COLO668 (cell line): ENCODE results near the gene POLN.

ENCODE experiments used
- DNase-seq: peaks from one replicate; lab custom pipeline; 2025; ENCODE audit not compliant: unreplicated experiment; lab: John Stamatoyannopoulos, UW

Gene POLN

DNA sequence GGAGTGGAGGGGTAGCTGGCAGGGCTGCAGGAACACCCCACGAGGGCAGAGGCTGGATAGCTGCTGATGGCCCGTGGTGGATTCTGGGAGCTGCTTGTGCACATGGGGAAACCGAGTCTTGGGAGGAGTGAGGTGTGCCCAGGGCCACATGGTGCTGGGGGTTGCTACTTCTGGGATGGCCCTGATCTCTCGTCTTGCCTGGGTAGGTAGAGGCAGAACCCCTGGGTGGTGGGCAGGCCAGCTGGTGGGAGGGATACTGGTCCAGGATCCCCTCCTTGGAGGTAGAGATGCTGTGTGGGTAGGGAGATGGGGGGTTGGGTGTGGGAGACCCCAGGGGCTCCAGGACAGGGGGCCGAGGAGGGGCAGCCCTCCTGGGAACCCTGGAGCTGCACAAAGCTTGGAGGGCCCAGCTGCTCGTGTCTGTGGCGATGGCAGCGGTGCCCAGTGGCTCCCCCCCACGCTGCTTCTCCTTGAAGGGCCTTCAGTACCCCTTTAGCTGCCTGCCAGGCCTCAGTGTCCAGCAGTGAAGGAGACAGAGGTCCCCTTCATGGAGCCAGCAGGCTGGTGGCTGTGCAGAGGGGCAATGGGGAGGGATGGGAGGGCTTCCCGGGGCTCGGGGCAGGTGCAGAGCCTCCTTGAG, 179.6 kb downstream of the POLN start:
- no peak for DNase-seq

DNA sequence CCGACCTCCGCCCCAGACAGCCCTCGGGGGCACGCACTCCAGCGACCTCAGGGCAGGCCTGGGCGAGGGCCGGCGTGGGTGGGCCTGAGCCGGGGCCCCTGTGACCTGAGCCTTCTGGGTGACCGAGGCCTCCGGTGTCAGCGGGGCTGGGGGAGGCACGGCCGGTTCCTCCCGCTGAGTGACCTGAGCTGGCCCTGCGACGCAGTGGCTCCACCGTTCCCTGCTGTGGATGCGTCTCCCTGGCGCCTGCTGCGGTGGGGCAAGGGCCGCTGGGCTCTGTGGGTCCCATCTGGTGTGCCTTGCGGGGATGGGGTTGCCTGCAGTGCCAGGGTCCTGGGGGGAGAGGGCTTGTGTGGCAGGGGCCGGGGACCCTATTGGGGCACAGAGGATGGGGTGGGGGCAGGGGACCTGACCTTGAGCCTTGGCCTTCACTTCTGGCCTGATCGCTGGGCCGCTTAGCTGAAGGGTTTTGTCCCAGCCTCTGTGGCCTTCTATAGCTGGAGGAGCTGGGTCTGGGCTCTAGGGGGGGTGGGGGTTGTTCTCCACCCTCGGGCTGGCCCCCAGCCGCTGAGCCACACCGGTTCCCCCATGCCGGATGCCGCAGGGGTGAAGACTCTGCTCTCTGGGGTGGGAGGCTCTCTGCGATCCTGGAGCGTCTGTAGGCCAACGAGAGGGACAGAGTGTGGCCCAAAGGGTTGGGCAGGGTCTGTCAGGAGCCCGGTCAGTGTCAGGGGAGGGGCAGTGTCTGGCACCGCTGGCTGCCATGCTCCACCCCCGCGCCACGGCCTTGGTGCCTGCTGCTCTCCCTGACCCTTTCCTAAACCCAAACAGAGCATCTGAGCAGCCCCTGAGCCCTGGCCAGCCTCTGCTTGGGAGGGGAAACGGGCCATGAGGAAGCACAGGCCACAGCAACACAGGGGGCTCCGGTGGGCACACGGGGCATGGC, 180.5 kb downstream of the POLN start:
- no peak for DNase-seq

DNA sequence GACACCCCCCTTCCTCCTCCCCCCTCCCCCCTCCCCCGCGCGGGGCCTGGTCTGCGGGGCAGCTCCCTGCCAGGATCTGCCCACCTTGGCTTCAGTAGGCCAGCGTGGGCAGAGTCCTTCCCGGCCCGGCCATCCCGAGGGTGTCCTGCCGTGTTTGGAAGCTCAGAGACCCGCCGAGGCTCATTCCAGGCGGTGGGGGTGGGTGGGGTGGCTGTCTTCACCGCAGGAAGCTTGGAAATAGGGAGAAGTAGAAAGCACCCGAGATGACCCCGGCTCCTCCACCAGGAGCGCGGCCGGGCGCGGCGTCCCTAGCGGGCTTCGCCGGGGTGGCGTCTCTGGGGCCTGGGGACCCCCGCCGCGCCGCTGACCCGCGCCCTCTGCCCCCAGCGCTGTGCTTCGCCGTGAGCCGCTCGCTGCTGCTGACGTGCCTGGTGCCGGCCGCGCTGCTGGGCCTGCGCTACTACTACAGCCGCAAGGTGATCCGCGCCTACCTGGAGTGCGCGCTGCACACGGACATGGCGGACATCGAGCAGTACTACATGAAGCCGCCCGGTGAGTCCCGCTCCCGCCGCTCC, 181.2 kb downstream of the POLN start:
- DNase-seq = peak; percentile 63

DNA sequence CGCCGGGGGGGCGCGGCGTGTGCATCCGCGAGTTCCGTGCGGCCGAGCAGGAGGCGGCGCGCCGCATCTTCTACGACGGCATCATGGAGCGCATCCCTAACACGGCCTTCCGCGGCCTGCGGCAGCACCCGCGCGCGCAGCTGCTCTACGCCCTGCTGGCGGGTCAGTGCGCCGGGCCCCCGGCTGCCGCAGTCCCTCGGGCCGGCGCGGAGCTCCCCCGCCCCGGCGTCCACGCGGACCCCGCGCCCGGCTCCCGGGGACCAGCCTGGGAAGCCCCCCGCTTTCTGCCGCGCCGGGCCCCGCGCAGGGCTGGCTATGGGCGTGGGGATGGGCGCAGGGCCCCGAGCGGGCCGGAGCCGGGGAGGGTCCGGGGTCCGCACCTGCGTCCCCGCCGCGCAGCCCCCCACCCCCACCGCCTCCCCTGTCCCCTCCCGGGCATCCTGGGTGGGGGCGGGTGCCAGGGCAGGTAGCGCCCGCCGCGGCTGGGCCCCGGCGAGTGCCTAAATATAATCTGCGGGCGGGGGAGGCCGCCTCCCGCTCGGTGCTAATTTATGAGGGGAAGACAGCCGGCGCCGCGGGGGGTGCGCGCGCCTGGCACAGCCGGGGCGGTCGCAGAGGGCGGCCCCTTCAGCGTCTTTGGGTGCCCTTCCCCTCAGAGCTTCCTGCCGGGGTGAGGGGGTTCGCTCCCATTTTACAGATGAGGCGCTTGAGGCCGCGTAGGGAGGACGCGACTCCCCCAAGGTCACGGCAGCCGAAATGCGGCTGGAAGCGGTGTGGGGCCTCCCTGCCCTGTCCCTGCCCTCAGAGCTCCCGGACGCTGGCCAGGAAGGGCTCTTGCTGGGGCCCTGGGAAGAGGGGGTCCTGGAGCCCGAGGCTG, 182.0 kb downstream of the POLN start:
- peak; percentile 54 for DNase-seq

DNA sequence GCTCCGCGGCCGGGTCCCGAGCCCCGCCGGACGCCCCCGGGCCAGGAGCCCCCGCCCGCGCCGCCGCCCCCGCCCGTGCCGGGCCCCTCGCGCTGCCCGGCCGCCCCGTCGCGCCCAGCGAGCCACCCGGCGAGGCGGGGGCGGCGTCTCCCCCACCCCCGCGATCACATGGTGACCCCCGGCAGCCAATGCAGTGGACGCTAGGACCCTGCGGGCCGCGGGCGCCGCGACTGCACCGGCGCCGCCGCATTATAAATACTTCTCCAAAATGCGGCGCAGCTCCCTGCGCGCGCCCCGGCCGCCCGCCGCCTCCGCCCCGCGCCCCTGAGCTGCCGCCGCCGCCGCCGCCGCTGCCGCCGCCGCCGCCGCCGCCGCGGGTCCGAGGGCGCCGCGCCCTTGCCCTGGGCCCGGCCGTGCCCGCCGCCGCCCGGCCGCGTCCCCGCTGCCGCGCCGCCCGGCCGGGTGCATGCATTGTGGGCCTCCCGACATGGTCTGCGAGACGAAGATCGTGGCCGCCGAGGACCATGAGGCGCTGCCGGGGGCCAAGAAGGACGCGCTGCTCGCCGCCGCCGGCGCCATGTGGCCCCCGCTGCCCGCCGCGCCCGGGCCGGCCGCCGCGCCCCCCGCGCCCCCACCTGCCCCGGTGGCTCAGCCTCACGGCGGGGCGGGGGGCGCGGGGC, 182.7 kb downstream of the POLN start, which contains the start of gene NAT8L:
TSS of gene NAT8L (plus strand) at position 282 of the 680 bp plus-strand sequence. CDS start at position 467, 185 bp downstream.
- peak; percentile 40 for DNase-seq

DNA sequence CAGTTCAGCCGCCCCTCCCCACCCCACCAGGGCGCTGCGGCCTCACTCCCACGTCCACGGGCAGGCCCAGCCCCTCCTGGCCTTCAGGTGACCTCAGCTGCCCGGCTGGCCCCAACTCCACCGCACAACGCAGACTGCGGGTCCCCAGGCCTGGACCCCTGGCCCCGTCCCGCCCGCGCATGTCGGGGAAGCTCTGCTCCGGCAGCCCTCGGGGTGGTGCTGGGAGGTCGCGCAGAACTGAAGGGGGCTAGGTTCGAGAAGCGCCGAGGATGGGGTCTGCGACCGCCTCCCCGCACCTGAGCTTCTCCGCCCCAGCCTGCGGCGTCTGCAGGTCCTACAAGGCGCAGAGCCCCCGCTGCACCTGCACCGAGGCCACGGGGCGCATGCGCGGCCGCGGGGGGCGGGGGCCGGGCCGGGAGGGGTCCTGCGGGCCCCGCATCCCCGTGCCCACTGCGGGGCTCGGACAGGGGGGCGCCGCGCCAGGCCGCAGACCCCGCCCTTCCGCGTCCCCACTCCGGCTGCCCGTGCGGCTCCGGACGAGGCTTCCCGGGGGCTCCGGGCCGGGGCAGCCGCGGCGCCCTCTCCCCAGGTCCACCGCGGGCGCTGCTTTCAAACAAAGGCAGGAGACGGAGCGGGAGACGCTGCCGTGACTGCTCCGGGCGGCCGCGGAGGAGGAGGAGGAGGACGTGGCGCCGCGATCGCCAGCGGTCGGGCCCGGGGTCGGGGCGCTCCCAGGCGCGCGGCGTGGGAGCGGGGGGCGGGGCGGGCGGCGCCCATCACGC, 183.5 kb downstream of the POLN start:
- DNase-seq = peak; percentile 35

DNA sequence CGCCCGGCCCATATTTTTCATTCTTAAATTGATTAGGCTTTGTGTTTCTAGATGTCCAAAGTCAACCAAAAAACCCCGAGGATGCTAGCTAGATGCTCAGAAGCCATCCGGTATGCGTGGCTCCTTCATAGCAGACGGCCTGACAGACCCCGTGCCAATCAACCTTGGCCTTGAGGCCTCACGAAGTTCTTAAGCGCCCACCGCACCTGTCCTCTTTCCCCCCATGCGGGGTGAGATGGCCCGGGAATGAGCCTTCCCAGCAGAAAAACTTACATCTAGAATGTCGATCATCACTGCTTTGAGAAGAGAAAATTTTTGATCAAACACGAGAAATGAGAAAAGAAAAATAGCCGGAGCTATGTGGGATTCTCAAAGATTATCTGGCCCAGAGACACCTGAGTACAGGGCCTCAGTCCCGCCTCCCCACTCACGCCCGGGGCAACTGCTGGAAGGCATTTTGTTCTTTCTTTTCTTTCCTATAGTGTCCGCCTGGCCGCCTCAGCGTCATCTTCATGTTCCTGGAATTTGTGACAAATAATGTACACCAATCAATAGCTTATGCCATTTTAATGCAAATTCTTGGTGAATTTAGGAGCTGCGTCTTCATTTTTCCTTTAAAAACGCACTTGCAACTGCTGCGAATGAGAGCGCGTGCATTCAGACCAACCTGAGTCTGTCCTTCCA, 184.4 kb downstream of the POLN start:
- no peak for DNase-seq

DNA sequence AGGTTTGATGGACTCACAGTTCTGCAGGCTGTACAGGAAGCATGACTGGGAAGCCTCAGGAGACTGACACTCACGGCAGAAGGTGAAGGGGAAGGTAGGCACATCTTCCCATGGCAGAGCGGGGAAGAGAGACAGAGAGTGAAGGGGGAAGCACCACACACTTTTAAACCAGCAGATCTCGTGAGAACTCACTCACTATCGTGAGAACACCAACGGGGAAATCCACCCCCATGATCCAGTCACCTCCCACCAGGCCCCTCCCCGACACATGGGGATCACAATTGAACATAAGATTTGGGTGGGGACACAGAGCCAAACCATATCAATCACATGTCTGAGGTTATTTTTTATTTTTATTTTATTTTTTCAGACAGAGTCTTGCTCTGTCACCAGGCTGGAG, 187.7 kb downstream of the POLN start:
- no peak for DNase-seq

DNA sequence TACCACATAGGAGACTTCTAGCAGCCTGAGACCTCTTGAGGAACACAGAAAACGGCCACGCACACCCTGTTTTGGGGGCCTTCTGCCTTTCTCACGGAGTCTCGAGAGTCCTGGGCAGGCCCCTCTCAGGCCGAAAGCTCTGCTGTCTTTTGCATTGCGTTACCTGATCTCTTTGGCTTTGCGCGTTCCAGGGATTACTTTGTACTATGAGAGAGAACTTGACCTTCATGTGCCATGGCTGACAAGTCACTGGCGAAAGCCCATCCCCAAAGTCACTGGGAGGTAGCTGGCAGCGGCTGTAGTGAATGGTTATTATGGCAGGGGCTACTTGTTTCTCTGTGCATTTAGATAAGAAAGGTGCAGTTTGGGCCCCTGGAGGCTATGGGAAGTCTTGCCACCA, 190.8 kb downstream of the POLN start:
- DNase-seq = no peak

DNA sequence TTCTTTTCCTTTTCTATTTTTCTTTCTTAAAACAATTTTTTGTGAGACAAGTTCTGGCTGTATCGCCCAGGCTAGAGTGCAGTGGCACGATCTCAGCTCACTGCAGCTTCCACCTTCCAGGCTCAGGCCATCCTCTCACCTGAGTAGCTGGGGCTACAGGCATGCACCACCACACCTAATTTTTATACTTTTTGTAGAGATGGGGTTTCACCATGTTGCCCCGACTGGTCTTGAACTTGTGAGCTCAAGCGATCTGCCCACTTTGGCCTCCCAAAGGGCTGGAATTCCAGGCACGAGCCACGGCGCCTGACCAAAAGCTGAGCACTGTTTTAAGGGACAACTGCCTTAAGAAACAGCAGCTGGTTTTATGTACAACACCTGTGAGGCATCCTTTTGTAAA, 192.1 kb downstream of the POLN start:
- no peak for DNase-seq

DNA sequence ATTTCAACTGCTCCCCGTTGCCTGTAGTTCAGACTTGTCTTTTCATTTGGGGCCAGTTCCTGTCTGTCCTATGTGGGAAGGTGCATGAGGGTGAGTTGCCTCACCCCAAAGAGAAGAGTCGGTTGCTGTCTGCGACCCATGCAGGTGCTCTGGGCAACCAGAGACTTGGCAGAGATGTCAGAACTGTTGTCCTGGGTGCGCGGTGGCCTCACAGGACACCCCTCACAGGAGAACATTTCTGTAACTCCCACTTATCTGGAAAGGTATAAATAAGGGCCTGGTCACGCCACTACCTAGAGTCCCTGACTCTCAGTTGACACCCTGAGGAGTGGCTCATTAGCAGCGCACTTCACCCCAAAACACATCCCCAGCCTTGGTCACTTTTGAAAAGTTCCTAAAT, 192.5 kb downstream of the POLN start:
- DNase-seq = no peak

DNA sequence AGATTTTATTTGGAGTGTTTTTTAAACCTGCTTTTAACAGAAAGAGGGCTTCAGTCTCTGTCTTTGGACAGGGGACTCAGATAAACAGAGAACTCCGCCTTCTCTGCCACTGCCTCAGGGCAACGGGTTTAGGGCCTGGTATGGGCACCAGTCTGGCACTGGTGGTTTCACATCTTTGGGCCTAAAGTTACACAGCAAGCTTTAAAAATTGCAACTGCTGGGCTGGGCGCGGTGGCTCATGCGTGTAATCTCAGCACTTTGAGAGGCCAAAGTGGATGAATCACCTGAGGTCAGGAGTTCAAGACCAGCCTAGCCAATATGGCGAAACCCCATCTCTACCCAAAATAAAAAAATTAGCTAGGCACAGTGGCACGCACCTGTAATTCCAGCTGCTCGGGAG, 193.1 kb downstream of the POLN start:
- no peak for DNase-seq

DNA sequence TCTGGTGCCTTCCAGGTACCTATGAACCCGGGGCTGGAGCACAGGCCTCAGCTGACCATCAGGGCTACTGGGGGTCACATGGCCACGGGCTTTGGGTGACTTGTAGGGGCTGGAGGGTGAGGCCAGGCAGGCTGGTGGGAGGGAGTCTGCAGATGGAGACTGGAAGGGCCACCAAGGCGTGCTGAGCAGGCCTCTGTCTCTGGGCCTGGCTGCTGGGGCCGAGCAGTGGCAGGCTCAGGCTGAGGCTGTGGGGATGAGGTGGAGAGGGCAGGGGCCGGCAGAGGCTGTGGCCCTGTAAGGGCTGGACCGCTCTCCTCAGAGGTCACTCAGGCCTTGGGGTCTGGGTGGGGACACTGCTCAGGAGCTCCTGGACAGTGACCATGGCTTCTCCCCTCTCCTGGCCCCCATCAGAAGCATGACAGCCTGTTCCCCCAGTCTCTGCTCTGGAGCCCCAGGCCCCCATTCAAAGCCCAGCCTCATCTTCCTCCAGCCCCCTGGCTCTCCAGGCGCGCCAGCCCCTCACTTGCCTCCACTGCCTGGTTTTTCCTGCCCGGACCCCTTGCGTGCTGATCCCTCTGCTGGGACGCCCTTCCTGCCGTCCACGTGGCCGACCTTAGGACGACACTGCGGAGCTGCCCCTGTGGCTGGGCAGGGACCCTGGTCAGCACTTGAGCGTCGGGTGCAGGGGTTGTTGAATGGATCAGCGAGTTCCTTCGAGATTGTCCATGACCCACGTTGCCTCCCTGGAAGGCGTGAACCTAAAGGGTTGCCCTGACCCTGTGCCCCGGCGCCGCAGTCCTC, 193.9 kb downstream of the POLN start:
- DNase-seq = no peak

DNA sequence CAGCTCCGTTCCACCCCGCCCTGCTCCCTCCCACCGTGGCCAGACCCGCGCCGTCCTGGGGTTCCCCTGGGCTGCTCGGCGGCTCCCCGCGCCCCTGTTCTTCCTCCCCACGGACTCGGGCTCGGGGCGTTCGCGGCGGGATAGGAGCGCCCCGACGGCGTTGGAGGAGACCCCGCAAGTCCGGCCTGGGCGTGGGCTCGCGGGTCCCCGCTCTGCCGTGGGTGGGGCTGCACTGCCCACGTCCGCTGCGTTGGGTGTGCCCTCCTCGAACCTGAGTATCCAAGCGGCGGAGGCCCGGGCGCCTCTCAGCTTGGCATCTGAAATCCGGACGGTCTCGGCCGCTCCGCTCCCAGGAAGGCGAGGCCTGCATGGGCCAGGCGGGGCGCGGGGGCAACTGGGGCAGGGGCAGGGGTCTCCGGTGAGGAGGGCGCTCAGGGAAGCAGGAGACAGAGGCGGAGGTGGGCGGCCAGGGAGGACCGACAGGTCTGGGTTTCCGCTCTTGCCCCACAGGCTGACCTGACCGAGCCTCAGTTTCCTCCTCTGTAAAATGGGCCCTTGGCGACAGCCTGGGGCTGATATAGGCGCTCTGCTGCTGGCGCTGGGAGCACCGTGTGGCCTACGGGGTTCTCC, 194.8 kb downstream of the POLN start:
- no peak for DNase-seq

DNA sequence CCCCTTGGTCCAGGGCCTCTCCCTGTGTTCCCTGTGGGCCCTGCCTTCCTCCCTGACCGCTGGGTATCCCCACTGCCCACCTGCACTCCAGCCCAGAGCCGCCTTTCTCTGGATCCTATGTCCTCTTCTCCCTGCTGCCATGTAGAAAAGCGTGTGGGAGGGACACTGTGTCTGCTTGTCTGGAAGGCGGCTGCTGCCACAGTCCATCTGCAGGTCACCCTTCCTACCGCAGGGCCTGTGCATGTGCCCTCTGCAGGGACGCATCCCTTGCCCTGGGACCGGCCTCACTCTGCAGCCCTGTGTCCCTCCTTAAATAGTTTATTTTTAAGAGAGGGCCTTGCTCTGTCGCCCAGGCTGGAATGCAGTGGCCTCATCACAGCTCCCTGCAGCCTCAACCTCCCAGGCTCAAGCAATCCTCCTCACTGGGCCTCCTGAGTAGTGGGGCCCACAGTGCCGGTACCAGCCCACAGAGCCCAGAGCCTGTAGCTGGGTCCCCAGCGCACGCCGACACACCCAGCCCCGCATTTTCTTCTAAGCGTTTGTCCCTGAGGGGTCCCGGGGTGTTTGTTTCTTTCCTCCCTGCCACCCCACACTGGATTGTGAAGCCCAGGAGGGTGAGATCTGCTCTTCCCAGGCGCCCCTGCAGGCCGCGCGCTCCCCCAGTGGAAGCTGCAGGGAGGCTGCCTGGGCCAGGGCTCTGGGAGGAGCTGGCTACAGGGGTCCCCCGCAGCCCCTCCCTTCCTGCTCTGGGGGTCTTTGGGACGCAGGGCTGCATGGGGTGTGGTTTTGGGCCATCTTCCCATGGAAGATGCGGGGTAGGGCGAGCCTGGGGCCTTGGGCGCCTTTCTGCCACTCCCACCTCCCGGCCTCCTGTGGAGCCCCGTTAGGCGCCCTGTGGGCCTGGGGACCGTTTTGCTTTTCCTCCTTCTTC, 195.6 kb downstream of the POLN start:
- no peak for DNase-seq

DNA sequence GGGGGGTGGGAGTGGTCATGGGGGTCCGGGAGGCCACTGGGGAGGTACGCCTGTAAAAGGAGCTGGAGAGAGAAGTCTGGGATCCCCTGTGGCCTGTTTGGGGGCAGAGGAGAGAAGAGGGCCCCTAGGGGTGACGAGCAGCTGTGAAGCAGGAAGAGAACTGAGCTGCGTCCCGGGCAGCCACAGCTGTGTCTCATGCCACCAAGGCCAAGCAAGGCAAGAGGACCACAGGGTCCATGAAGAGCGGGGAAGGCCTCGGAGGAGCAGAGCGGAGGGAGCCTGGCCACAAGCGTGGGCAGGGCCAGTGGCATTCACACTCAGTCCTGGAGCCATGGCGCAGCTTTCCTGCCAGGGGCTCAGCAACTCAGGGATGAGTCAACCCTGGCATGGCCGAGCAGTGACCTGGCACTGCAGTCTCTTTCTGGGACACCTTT, 196.4 kb downstream of the POLN start:
- DNase-seq = no peak
